Astrocyte (in vitro differentiated cells and primary cell): Measurements from ENCODE around the gene CSF2RB. TPM values are rescaled to one million over a fixed set of nuclear protein-coding genes. Genes with fewer than 3 reads are reported as not detected.

Source experiments
- DNase-seq: peaks from one replicate; pipeline ENCODE4 v3.0.0-alpha.2; 2010; ENCODE audit warnings: low read depth
- FAIRE-seq: peaks from 2 replicates; lab custom pipeline; 2011; peaks lifted over from hg19 to GRCh38; lab: Jason Lieb, UNC
- H2AFZ ChIP-seq: 2 replicates; pipeline ENCODE4 v1.6.0; 2012; ENCODE audit warnings: low read depth, low read length, inconsistent platforms
- H3K27ac ChIP-seq: 2 replicates; pipeline ENCODE4 v1.5.1; 2011; ENCODE audit warnings: low read depth, low read length, inconsistent platforms
- H3K27me3 ChIP-seq: 2 replicates; pipeline ENCODE4 v1.6.0; 2011; ENCODE audit warnings: low read length, inconsistent platforms; ENCODE audit not compliant: insufficient read depth
- H3K36me3 ChIP-seq: 2 replicates; pipeline ENCODE4 v1.5.1; 2011; ENCODE audit warnings: low read length, inconsistent platforms; ENCODE audit not compliant: insufficient read depth
- H3K4me1 ChIP-seq: 2 replicates; pipeline ENCODE4 v1.5.1; 2011; ENCODE audit warnings: low read length, inconsistent platforms; ENCODE audit not compliant: insufficient read depth
- H3K4me2 ChIP-seq: 2 replicates; pipeline ENCODE4 v1.6.0; 2012; ENCODE audit warnings: low read length, inconsistent platforms
- H3K4me3 ChIP-seq: 2 replicates; pipeline ENCODE4 v1.5.1; 2011; ENCODE audit warnings: low read depth, mild to moderate bottlenecking, low read length, inconsistent platforms; ENCODE audit not compliant: insufficient read depth
- H3K79me2 ChIP-seq: 2 replicates; pipeline ENCODE4 v1.6.0; 2012; ENCODE audit warnings: mild to moderate bottlenecking, low read length, inconsistent platforms; ENCODE audit not compliant: insufficient read depth
- H3K9ac ChIP-seq: 2 replicates; pipeline ENCODE4 v1.6.0; 2012; ENCODE audit warnings: mild to moderate bottlenecking, low read length, inconsistent platforms
- H3K9me3 ChIP-seq: 2 replicates; pipeline ENCODE4 v1.5.1; 2012; ENCODE audit warnings: low read depth, mild to moderate bottlenecking, low read length, inconsistent platforms; ENCODE audit not compliant: insufficient read depth
- H4K20me1 ChIP-seq: 2 replicates; pipeline ENCODE4 v1.6.0; 2012; ENCODE audit warnings: low read length, inconsistent platforms; ENCODE audit not compliant: insufficient read depth
- H3K27ac Mint-ChIP-seq: one replicate; pipeline ENCODE4 v1.8.0; 2021; ENCODE audit warnings: mild to moderate bottlenecking, mixed read lengths; ENCODE audit not compliant: unreplicated experiment
- H3K27me3 Mint-ChIP-seq: one replicate; pipeline ENCODE4 v1.8.0; 2021; ENCODE audit warnings: low read depth, mixed read lengths; ENCODE audit not compliant: unreplicated experiment
- H3K36me3 Mint-ChIP-seq: one replicate; pipeline ENCODE4 v1.8.0; 2021; ENCODE audit warnings: low read depth, mixed read lengths; ENCODE audit not compliant: unreplicated experiment
- H3K4me1 Mint-ChIP-seq: one replicate; pipeline ENCODE4 v1.8.0; 2021; ENCODE audit warnings: low read depth, mixed read lengths; ENCODE audit not compliant: unreplicated experiment
- H3K4me3 Mint-ChIP-seq: one replicate; pipeline ENCODE4 v1.8.0; 2021; ENCODE audit warnings: mild to moderate bottlenecking, moderate library complexity, mixed read lengths; ENCODE audit not compliant: unreplicated experiment
- H3K9me3 Mint-ChIP-seq: one replicate; pipeline ENCODE4 v1.8.0; 2021; ENCODE audit warnings: mild to moderate bottlenecking, mixed read lengths; ENCODE audit not compliant: unreplicated experiment
- CTCF ChIP-seq: IDR thresholded peaks from 2 replicates; pipeline ENCODE4 v1.5.1; 2011; ENCODE audit warnings: low read depth, mild to moderate bottlenecking, inconsistent platforms, low read length, moderate library complexity; ENCODE audit not compliant: insufficient read depth
- EZH2 ChIP-seq: IDR thresholded peaks from 2 replicates; pipeline ENCODE4 v1.6.1; 2012; ENCODE audit warnings: mild to moderate bottlenecking, low read length, inconsistent platforms; ENCODE audit not compliant: insufficient read depth
- total RNA-seq: library from RNA; stranded (reverse); gene quantifications from 2 replicates; pipeline ENCODE4 v1.2.1, GENCODE V29; 2021

The CSF2RB gene
- total RNA-seq, 1 donor from 2014 or later = 0.09 TPM

- Mint-ChIP-seq H3K27me3 (peaks cover 22% of the 10 kb centered on the region), H3K9me3 (peaks cover 2% of the 10 kb centered on the region), H3K4me3 (no peak overlapping the region), H3K36me3 (no peaks in the 10 kb centered on the region), H3K4me1 (no peaks in the 10 kb centered on the region), H3K27ac (no peak overlapping the region)
- no peak overlapping the region for H2AFZ ChIP-seq
- TF ChIP-seq EZH2 = no peak
- no peak for TF ChIP-seq CTCF
- H3K36me3 ChIP-seq = no peaks in the 10 kb centered on the region
- DNase-seq = no peak
- H3K27me3 ChIP-seq = peaks cover 14% of the 10 kb centered on the region
- H3K4me1 ChIP-seq = no peaks in the 10 kb centered on the region
- no peaks in the 10 kb centered on the region for H3K9me3 ChIP-seq
- FAIRE-seq = no peak
- H3K4me2 ChIP-seq = no peak overlapping the region
- no peak overlapping the region for H3K4me3 ChIP-seq
- H3K79me2 ChIP-seq = no peaks in the 10 kb centered on the region
- H3K9ac ChIP-seq = no peak overlapping the region
- no peaks in the 10 kb centered on the region for H4K20me1 ChIP-seq
- no peak overlapping the region for H3K27ac ChIP-seq
Measured at GRCh38 chr22:36965696-36966095, 52.3 kb downstream of the CSF2RB start.

- no peak for FAIRE-seq
- H3K27ac Mint-ChIP-seq = no peak overlapping the region
Measured at GRCh38 chr22:36966851-36967540, 53.6 kb downstream of the CSF2RB start.

More at GRCh38 chr22:36966851-36967540, 53.6 kb downstream of the CSF2RB start:
- no peaks in the 10 kb centered on the region for H3K4me1 Mint-ChIP-seq
- Histone ChIP-seq H3K36me3 (no peaks in the 10 kb centered on the region), H3K9me3 (no peaks in the 10 kb centered on the region), H3K4me2 (no peak overlapping the region), H2AFZ (no peak overlapping the region), H3K4me3 (no peak overlapping the region), H3K79me2 (no peaks in the 10 kb centered on the region), H3K4me1 (no peaks in the 10 kb centered on the region), H3K9ac (no peak overlapping the region), H4K20me1 (no peaks in the 10 kb centered on the region), H3K27me3 (peaks cover 5% of the 10 kb centered on the region), H3K27ac (no peak overlapping the region)
- H3K9me3 Mint-ChIP-seq = peaks cover 2% of the 10 kb centered on the region
- H3K36me3 Mint-ChIP-seq = no peaks in the 10 kb centered on the region
- TF ChIP-seq EZH2 (no peak), CTCF (no peak)
- peaks cover 15% of the 10 kb centered on the region for H3K27me3 Mint-ChIP-seq
- no peak for DNase-seq
- no peak overlapping the region for H3K4me3 Mint-ChIP-seq
